ENCODE data around the gene DCUN1D1.
"Not testable (repeated sequence)": the region's sequence is repeated elsewhere in the genome, so short reads cannot be mapped to it uniquely, and the experiment has no call there.

Gene DCUN1D1

DNA sequence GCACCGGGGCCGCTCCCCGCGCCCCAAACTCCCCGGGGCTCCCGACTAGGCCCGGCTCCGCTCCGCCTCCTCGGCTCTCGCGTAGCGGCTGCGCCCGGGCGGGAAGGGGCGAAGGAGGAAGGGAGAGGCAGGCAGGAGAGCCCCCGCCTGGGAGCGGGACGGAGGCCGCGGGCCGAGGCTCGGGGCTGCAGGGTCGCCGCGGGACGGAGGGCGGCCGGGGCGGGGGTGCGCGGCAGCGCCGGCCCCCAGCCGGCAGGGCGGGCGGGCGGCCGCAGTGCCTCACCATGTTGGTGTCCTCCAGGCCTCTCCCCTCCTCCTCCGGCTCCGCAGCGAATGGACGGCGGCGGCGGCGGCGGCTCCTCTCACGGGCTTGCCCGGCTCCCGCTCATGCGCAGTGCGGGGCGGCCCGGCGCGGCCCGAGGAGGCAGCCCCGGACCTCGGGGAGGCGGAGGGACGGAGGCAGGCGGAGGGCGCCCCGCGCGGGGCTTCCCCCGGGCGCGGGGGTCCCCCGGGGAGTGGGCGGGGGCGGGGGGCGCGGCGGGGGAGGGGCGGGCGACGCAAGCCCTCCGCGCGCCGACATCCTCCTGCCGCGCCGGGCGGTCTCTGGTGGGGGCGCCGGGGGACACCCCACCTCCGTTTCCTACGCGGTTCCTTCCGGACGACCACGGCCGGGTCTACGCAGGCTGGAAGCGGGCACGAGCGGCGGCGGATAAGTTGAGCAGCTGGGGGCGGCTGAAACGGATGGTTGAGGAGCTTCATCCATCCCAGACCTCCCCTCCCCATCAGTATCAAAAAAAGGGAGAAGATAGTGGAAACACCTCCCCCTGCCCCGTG lies at the start of gene DCUN1D1:
Gene DCUN1D1, minus strand, starts transcription at position 335 of the 834 bp plus-strand sequence. Its CDS starts 49 bp downstream, at position 286.
- DNase-seq = peak; percentile 93

DNA sequence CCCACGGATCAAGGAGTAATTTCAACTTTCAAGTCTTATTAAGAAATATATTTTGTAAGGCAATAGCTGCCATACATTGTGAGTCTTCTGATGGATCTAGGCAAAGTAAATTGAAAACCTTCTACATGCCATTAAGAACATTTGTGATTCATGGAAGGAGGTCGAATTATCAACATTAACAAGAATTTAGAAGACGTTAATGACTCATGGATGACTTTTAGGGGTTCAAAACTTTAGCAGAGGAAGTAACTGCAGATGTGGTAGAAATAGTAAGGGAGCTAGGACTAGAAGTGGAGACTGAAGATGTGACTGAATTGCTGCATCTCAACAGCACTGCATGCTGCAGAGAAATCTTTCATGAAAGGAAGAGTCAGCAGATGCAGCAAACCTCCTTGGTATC lies 48.1 kb upstream of the DCUN1D1 start:
- DNase-seq = no peak

DNA sequence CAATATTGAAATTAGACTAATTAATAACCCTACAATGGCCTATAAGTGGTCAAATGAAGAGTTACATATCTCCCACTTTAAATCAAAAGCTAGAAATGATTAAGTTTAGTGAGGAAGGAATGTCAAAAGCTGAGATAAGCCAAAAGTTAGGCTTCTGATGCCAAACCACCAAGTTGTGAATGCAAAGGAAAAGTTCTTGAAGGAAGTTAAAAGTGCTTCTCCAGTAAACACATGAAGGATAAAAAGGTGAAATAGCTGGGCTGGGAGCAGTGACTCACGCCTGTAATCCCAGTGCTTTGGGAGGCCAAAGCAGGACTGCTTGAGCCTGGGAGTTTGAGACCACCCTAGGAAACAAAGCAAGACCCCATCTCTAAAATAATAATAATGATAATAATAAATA lies 46.9 kb upstream of the DCUN1D1 start:
- no peak for DNase-seq

DNA sequence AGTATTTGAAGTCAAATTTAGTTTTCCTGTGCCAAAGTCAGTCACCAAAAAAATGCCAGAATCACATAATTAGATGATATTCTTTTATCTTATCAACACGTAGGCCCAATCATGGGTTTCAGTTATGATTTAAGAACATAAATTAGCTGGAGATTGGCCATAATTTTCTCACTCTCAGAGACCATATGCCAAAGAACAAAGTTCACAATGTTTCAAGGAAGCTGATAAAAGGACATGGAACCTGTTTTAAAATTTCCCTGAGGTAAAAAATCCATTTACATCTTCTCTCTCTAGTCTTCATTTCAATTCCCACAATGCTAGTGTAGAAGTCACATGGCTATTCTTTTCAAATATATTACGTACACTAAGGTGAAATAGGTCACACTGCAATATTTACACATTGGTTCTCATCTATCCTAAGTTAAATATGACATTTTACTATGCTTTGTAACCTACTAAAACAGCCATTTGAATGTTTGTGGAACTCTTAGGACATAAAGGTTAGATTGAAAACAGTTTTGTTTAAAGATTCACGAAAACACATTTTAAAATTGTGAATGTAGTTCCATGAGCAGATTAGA lies 42.7 kb upstream of the DCUN1D1 start:
- no peak for DNase-seq

DNA sequence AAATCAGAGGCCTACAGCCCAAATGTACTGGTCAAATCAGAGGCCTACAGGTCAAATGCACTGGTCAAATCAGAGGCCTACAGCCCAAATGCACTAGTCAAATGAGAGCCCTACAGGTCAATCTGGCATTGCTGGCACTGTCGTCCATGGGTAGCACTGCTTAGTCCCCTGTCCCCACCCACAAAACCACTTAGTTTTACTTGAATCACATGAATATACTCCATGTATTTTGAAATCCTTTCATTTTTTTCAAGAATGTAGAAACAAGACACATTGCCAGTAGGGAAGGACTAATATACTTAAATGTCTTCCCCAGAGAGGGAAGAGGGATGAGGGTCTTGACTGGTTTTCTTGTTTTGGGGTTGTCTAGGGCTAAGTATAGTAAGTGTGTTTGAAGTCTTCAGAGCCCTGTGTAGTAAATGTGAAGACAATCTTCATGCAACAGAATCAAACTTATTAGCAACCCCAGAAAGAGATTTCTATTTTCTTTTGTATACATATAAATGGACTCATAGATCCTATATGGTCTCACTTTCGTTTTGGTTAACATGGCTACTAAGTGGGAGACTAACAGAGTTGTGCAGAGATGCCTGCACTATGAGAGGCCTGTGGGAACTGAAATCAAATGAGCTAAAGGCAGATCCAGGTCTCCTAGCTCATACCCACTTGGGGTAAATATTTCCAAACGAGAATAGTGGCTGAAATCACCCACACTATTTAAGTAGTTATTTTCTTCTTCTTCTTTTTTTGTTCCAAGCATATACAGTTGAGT lies 38.3 kb upstream of the DCUN1D1 start:
- DNase-seq = no peak

DNA sequence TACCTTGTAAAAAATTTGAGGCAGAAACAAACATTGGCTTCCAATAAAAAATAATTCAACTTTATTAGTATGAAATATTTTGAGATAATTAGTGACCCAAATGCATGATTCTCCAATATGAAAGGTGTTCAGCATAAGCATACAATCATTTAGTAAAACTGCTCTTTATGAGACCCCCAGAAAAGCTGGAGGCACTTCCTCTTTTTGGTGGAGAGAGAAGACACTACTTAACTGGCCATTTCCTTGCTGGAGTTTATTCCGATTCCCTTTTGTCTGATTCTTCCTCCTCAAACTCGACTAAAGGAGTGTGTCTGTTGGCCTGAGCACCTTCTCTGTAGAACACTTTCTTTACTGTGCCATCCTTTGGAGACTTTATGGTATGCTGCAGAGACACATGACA lies 34.8 kb upstream of the DCUN1D1 start:
- DNase-seq = no peak

DNA sequence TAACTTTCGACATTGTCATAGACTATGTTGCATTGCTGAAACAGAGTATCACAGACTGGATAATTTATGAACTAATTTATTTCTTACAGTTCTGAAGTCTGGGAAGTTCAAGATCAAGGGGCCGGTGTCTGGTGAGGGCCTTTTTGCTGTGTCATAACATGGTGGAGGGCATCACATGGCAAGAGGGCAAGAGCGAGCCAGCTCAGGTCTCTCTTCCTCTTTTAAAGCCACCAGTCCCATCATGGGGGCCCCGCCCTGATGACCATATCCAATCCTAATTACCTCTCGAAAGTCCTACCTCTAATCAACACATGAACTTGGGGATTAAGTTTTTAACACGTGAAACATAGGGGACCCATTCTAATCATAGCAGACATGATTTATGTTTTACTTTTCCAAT lies 33.5 kb upstream of the DCUN1D1 start:
- no peak for DNase-seq

DNA sequence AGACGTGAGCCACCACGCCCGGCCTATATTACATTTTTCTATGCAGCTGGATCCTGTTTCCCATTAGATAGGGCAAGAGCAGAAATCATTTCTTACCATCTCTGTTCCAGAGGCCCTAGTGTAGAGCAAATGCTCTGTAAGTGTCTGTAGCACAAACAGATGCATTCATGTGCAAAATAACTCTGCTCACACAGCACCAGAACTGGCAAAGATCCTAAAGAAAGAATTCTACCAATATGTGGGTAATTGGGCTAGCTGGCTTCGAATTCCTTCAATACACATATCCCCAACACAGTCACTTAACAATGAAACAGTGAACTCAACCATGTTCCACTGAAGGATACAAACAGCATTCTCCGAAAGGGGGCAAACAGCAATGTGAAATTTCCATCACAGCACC lies 32.7 kb upstream of the DCUN1D1 start:
- no peak for DNase-seq

DNA sequence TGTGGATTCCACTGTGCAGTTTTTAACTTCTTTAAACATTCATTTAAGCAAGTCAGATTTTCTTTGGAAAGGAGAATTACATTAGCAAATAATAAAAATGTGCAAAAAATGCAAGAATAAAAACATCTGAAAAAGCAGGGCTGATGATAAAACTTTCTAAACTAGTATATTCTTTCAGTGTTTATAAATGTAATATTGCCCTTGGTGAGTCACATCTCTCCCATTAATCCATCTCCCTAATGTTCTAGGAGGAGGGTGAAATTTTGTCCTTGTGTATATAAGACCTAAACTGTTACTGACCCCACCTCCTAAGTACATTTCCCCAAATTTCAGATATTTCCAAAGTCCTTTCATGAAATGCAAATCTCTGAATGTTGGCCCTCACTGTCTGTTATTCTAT lies 28.5 kb upstream of the DCUN1D1 start:
- no peak for DNase-seq

DNA sequence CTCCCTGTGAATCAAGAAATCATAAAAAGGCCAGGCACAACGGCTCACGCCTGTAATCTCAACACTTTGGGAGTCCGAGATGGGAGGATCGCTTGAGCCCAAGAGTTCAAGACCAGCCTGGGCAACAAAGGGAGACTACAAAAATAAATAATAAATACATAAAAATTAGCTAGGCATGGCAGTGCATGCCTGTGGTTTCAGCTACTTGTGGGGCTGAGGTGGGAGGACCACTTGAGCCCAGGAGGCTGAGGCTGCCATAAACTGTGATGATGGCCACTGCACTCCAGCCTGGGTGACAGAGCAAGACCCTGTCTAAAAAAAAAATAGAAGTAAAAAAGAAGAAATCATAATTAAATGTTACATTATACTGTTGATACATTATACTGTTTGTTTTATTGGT lies 28.0 kb upstream of the DCUN1D1 start:
- no peak for DNase-seq

DNA sequence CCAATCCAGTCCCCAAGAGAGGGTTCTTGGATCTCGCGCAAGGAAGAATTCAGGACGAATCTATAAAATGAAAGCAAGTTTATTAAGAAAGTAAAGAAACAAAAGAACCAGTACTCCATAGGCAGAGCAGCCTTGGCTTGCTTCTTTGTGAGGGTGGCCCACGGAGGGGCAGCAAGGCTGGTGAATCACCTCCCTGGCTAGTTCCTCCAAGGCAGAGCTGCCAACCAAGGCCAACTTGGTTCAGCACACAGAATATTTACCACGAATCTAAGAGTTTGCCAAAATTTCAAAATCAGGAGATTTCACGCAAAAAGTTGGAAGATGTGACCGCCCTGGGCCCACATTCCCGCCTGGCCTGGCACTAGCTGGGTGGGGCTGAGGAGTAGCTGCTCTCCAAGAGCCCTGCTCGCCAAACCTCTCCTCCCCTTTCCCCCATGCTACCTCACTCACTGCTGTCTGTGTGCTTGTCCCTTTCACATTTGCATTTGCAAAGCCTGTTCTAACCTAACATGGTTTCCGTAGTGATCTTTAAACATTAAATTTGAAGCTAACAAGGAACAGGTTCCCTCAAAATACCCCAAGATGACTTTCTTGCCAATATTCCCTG lies 26.2 kb upstream of the DCUN1D1 start:
- DNase-seq = no peak

DNA sequence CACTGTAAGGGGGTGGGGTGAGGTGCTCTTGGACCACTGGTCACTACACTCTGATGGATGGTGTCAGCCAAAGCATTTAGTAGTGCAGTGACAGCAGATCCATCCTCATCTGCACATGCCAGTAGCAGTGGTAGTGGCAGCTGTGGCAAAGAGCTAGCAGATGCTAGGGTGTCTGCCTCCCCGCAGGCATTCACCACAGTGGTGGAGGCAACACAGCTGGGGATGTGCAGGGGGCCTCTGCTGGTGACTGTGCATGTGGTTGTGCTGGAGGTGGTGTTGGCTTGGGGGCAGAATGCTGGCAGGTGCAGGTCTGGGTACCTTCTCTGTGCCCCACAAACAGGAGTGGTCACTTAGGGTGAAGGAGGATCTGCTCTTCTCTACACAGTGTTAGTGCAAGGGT lies 19.4 kb upstream of the DCUN1D1 start:
- no peak for DNase-seq

DNA sequence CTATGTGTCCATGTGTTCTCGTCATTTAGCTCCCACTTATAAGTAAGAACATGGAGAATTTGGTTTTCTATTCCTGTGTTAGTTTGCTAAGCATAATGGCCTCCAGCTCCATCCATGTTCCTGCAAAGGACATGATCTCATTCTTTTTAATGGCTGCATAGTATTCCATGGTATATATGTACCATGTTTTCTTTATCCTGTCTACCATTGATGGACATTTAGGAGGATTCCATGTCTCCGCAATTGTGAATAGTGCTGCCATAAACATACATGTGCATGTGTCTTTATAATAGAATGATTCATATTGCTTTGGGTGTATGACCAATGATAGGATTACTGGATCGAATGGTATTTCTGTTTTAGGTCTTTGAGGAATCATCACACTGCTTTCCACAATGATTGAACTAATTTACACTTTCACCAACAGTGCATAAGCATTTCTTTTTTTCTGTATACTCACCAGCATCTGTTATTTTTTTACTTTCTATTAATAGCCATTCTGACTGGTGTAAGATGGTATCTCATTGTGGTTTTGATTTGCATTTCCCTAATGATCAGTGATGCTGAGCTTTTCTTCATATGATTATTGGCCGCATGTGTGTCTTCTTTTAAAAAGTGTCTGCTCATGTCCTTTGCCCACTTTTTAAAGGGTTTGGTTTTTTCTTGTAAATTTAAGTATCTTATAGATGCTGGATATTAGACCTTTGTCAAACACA lies 13.3 kb upstream of the DCUN1D1 start:
- DNase-seq = not testable (repeated sequence)

DNA sequence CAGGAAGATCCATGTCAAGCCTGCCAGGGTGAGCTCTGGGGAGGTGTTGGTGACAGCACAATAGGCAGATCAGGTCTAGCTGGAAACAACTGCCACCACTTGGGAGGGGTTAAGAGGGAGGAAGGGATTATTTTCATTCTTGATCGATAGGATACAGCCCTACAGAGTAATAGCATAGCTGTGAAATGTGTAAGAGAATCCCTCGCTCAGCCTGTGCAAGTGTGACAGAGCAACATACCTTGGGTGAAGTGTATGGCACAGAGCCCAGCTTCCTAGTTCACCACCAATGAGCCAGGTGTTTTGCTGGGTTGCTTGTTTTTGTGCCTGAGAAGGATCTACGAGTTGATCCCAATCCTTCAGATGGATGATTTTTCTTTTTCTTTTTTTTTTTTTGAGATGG lies 9.2 kb upstream of the DCUN1D1 start:
- no peak for DNase-seq

DNA sequence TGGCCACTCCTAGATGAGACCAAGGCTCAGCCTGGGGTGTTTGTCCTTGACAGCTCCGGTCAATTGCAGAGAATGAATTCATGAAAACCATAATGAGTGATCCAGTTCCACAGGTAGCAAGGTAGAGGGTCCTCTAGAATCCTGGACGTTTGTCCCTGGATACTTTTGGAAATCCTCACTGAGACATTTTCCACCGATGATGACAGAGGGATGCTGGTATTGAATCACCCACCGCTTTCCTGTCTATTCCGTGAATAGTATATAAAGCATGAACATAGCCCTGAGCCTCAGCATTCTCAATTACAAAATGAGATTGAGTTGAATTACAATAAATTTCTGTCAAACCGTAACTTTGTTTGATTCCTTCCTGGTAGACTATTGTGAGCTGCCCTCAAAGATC lies 5.7 kb upstream of the DCUN1D1 start:
- DNase-seq = no peak

DNA sequence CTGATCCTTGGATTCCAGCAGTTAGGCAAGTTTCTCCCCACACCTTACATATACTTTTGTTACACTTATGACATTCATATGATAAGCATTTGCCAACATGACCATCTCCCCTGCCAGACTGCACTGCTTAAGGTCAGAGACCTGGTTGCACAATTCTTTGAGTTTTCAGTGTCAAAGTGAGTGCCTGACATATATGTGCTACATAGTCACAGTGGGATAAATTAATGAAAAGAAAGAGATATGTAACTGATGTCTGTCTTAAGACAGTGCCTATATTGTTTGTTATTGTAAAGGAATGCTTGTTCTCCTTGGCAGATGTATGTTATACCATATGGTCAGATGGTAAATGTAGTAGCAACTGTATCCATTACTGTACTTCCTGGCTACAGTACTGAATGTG lies 3.5 kb upstream of the DCUN1D1 start:
- DNase-seq = no peak

DNA sequence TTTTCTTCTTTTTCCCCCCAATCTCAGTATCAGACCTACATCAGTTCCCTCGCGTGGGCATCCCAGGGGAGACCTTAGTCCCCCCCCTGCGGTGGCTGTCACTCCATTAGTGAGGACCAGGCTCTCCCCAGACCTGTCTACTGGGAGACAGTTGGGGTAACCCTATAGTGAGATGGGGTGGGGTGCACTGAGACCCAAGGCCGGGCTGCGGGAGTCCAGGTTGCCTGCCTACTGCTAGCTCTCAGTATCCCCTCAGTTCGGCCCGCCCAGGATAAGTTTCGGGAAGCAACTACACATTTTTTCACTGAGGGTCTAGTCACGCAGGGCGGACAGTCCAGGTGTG lies 671 bp upstream of the DCUN1D1 start:
- DNase-seq = no peak

DNA sequence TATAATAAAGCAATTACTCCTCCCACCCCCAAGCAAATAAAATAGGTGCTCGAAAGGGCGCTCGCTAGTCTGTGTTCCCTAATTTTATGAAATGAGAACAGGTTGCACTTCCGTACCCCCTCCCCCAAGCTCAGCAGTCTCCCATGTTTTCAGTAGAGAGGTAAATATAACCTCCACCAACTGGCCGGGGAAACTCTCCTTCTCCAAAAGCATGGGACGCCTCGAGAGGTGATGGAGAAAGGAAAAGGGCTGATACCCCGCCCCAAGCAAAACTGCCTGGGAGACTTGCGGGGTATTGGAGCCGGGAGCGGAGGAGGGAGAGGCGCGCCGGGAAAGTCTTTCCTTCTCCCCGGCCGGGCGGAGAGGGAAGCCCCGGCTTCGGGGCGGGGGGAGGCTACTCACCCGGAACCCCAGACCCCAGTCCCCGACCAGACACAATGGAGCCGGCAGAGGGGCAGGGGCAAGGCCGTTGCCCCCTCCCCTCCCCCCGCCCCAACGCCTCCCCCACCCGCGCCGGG lies 605 bp downstream of the DCUN1D1 start:
- peak; percentile 23 for DNase-seq

DNA sequence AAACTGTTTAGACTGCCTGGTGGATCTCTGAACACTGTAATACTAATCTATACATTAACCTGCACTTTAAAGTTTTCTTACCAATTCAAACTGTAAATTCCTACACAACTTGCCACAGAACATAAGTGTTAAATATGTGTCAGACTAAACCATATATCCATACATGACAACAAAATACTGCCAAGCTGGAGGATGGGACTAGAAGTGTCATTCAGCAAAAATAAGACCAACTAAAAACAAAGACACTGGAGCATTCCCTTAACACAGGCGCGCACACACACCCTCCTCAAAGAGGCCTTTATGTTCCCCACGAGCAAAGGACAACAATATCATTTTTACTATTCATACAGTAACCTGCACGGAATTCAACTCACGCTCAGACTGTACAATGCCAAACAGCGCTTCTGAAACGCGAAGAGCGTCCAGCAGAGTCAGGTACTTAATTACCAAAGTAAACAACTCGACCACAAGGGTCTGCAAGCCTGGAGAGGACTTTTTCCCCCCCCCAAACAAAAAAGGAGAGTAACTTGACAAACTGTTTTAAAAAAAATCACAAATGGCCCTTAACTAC lies 1.1 kb downstream of the DCUN1D1 start:
- DNase-seq = peak; percentile 15

DNA sequence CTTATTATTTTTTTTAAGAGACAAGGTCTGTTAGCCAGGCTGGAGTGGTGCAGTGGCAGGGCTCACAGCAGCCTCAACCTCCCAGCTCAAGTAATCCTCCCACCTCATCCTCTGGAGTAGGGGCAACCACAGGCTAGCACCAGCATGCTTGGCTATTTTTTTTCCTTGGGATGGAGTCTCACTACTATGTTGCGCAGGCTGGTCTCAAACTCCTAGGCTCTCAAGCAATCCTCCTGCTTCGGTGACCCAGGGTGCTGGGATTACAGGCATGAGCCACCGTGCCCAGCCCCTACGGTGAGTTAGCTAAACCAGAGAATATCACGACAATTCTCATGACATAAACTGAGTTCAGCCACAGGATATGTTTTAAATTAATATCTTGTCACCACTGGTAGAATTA lies 2.0 kb downstream of the DCUN1D1 start:
- DNase-seq = no peak

DNA sequence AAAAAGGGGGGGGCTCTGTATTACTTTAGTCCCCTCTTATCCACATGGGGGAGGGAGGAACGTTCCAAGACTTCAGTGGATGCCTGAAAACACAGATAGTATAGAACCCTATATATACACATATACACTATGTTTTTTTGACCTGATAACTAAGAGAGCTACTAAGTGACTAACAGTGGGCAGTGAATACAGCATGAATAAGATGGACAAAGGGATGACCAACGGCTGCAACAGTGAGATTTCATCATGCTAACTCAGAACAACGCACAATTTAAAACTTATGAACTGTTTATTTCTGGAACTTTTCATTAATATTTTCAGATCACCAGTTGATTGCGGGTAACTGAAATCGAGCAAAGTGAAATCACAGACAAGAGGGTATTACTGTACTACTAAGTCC lies 7.3 kb downstream of the DCUN1D1 start:
- no peak for DNase-seq

DNA sequence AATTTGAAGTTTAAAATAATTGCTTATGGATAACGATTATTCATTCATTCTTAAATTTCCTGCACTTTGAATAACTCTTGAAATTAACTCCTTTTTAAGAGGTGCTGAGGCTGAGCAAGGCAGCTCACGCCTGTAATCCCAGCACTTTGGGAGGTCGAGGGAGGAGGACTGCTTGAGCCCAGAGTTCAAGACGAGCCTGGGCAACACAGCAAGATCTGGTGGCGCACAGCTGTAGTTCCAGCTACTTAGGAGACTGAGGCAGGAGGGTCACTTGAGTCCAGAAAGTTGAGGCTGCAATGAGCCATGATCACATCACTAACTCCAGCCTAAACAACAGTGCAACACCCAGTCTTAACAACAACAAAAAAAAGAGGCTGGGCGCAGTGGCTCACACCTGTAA lies 8.0 kb downstream of the DCUN1D1 start:
- no peak for DNase-seq
